Trophoblast cell (in vitro differentiated cells and primary cell): ENCODE data around the gene SPAM1.

Source experiments
- DNase-seq, 2 donors: peaks; one replicate each; pipeline ENCODE4 v3.0.0-alpha.2; 2016
- H2AFZ ChIP-seq: 2 replicates; pipeline ENCODE4 v1.6.1; 2013; ENCODE audit warnings: low read length, moderate library complexity, mild to moderate bottlenecking; ENCODE audit not compliant: insufficient read depth, poor library complexity
- H2AK5ac ChIP-seq: 2 replicates; pipeline ENCODE4 v1.6.1; 2013; ENCODE audit warnings: mild to moderate bottlenecking, low read length
- H2BK120ac ChIP-seq: 2 replicates; pipeline ENCODE4 v1.6.1; 2013; ENCODE audit warnings: low read length, mild to moderate bottlenecking, moderate library complexity; ENCODE audit not compliant: insufficient read depth, poor library complexity
- H2BK12ac ChIP-seq: 2 replicates; pipeline ENCODE4 v1.6.1; 2013; ENCODE audit warnings: mild to moderate bottlenecking, low read length, moderate library complexity
- H2BK5ac ChIP-seq: 2 replicates; pipeline ENCODE4 v1.6.1; 2013; ENCODE audit warnings: low read length, low read depth, moderate library complexity, mild to moderate bottlenecking; ENCODE audit not compliant: poor library complexity
- H3K14ac ChIP-seq: 2 replicates; pipeline ENCODE4 v1.6.1; 2013; ENCODE audit warnings: mild to moderate bottlenecking, low read length
- H3K18ac ChIP-seq: 2 replicates; pipeline ENCODE4 v1.6.1; 2013; ENCODE audit warnings: mild to moderate bottlenecking, low read length
- H3K23ac ChIP-seq: 2 replicates; pipeline ENCODE4 v1.6.1; 2013; ENCODE audit warnings: low read length
- H3K27ac ChIP-seq: 2 replicates; pipeline ENCODE4 v1.5.1; 2013; ENCODE audit warnings: low read depth, mild to moderate bottlenecking, inconsistent platforms, low read length, moderate library complexity
- H3K27me3 ChIP-seq: 2 replicates; pipeline ENCODE4 v1.6.1; 2013; ENCODE audit warnings: inconsistent platforms, mild to moderate bottlenecking, low read length, moderate library complexity; ENCODE audit not compliant: insufficient read depth
- H3K36me3 ChIP-seq, 2 experiments: 1 replicate in 1 of 2; 2 replicates in 1 of 2; pipeline ENCODE4 v1.6.1; 2013; ENCODE audit warnings: low read length in 2 of 2, mild to moderate bottlenecking in 2 of 2, moderate library complexity in 1 of 2; ENCODE audit not compliant: insufficient read depth in 2 of 2, control insufficient read depth in 1 of 2
- H3K4ac ChIP-seq: 2 replicates; pipeline ENCODE4 v1.6.1; 2013; ENCODE audit warnings: low read depth, mild to moderate bottlenecking, low read length, moderate library complexity
- H3K4me1 ChIP-seq, 2 experiments: 1 replicate in 1 of 2; 2 replicates in 1 of 2; pipeline ENCODE4 v1.6.1; 2013; ENCODE audit warnings: low read length in 2 of 2, mild to moderate bottlenecking in 2 of 2, moderate library complexity in 1 of 2; ENCODE audit not compliant: insufficient read depth in 2 of 2, control insufficient read depth in 1 of 2
- H3K4me2 ChIP-seq: 2 replicates; pipeline ENCODE4 v1.6.1; 2013; ENCODE audit warnings: inconsistent platforms, mild to moderate bottlenecking, low read length, moderate library complexity
- H3K4me3 ChIP-seq: 2 replicates; pipeline ENCODE4 v1.5.1; 2013; ENCODE audit warnings: mild to moderate bottlenecking, low read depth, low read length, inconsistent platforms
- H3K79me1 ChIP-seq: one replicate; pipeline ENCODE4 v1.6.1; 2013; ENCODE audit warnings: low read length
- H3K79me2 ChIP-seq: 2 replicates; pipeline ENCODE4 v1.6.1; 2013; ENCODE audit warnings: low read length, mild to moderate bottlenecking; ENCODE audit not compliant: control insufficient read depth, insufficient read depth, poor library complexity
- H3K9ac ChIP-seq: 2 replicates; pipeline ENCODE4 v1.6.1; 2013; ENCODE audit warnings: mild to moderate bottlenecking, low read length
- H3K9me3 ChIP-seq: 2 replicates; pipeline ENCODE4 v1.6.1; 2013; ENCODE audit warnings: low read depth, mild to moderate bottlenecking, control low read depth, inconsistent platforms, low read length; ENCODE audit not compliant: insufficient read depth
- H4K12ac ChIP-seq: 2 replicates; pipeline ENCODE4 v1.6.1; 2013; ENCODE audit warnings: low read depth, mild to moderate bottlenecking, low read length, moderate library complexity
- H4K8ac ChIP-seq: 2 replicates; pipeline ENCODE4 v1.6.1; 2013; ENCODE audit warnings: low read depth, mild to moderate bottlenecking, low read length, moderate library complexity
- H4K91ac ChIP-seq: one replicate; pipeline ENCODE4 v1.6.1; 2013; ENCODE audit warnings: low read depth, mild to moderate bottlenecking, low read length, moderate library complexity
- WGBS: extraction: QIAGEN DNeasy Blood & Tissue Kit; methylation state at CpG from one replicate; pipeline ENCODE4 v1.1.7; 2013; ENCODE audit warnings: missing lambda C conversion rate; ENCODE audit not compliant: insufficient read length, insufficient coverage; ENCODE audit errors: extremely low coverage; 5-methylcytosine and 5-hydroxymethylcytosine counted together

SPAM1 gene

GRCh38 chr7:123977081-123977480, 52.0 kb downstream of the SPAM1 start:
- Histone ChIP-seq H3K79me1 (no peaks in the 10 kb centered on the region), H3K9ac (no peak overlapping the region), H3K4me1 (no peaks in the 10 kb centered on the region), H3K9me3 (no peaks in the 10 kb centered on the region), H3K23ac (no peak overlapping the region), H4K91ac (no peak overlapping the region), H3K36me3 (no peaks in the 10 kb centered on the region), H3K4me2 (no peak overlapping the region), H2BK120ac (no peak overlapping the region), H3K27me3 (no peaks in the 10 kb centered on the region), H2BK5ac (no peak overlapping the region), H4K12ac (no peak overlapping the region), H3K79me2 (no peaks in the 10 kb centered on the region), H2AFZ (no peak overlapping the region), H3K18ac (no peak overlapping the region), H3K27ac (no peak overlapping the region), H2AK5ac (no peak overlapping the region), H4K8ac (no peak overlapping the region), H3K14ac (no peak overlapping the region), H3K4ac (no peak overlapping the region), H3K4me3 (no peak overlapping the region), H2BK12ac (no peak overlapping the region)
- no peak for DNase-seq

GRCh38 chr7:123979876-123980275, 54.8 kb downstream of the SPAM1 start:
- no peak overlapping the region for H3K4me3 ChIP-seq
- H3K18ac ChIP-seq = no peak overlapping the region
- no peak overlapping the region for H3K14ac ChIP-seq
- no peak overlapping the region for H3K9ac ChIP-seq
- no peak overlapping the region for H4K12ac ChIP-seq
- H3K79me2 ChIP-seq = no peaks in the 10 kb centered on the region
- no peaks in the 10 kb centered on the region for H3K27me3 ChIP-seq
- no peak overlapping the region for H4K8ac ChIP-seq
- H2BK12ac ChIP-seq = no peak overlapping the region
- H2AFZ ChIP-seq = no peak overlapping the region
- H2BK120ac ChIP-seq = no peak overlapping the region
- H3K4me2 ChIP-seq = no peak overlapping the region
- H3K9me3 ChIP-seq = no peaks in the 10 kb centered on the region
- no peaks in the 10 kb centered on the region for H3K36me3 ChIP-seq
- no peak overlapping the region for H4K91ac ChIP-seq
- no peak overlapping the region for H3K23ac ChIP-seq
- no peaks in the 10 kb centered on the region for H3K79me1 ChIP-seq
- no peak overlapping the region for H3K27ac ChIP-seq
- H2AK5ac ChIP-seq = no peak overlapping the region
- H3K4me1 ChIP-seq = no peaks in the 10 kb centered on the region
- H3K4ac ChIP-seq = no peak overlapping the region
- DNase-seq = peak; percentile 9 to 26
- H2BK5ac ChIP-seq = no peak overlapping the region

- H3K4me2 ChIP-seq = no peak overlapping the region
- no peak overlapping the region for H2BK5ac ChIP-seq
- no peaks in the 10 kb centered on the region for H3K36me3 ChIP-seq
- H3K9ac ChIP-seq = no peak overlapping the region
- no peaks in the 10 kb centered on the region for H3K4me1 ChIP-seq
- H2BK12ac ChIP-seq = no peak overlapping the region
- no peak overlapping the region for H3K4ac ChIP-seq
- WGBS = no CpG with 5 or more reads among the region's 2 CpGs
- no peaks in the 10 kb centered on the region for H3K79me1 ChIP-seq
- no peak overlapping the region for H4K8ac ChIP-seq
- H3K27ac ChIP-seq = no peak overlapping the region
- no peaks in the 10 kb centered on the region for H3K27me3 ChIP-seq
- H2BK120ac ChIP-seq = no peak overlapping the region
- no peak overlapping the region for H3K23ac ChIP-seq
- H4K12ac ChIP-seq = no peak overlapping the region
- H3K4me3 ChIP-seq = no peak overlapping the region
- H3K79me2 ChIP-seq = no peaks in the 10 kb centered on the region
- no peak overlapping the region for H3K18ac ChIP-seq
- no peak overlapping the region for H2AK5ac ChIP-seq
- H3K9me3 ChIP-seq = no peaks in the 10 kb centered on the region
- no peak overlapping the region for H3K14ac ChIP-seq
- no peak overlapping the region for H2AFZ ChIP-seq
- no peak overlapping the region for H4K91ac ChIP-seq
- peak; percentile 25 to 84 for DNase-seq
These were observed 62.4 kb downstream of the SPAM1 start for GRCh38 chr7:123987445-123987844.

- Histone ChIP-seq H2BK120ac (no peak overlapping the region), H3K23ac (no peak overlapping the region), H3K4ac (no peak overlapping the region), H2BK5ac (no peak overlapping the region), H4K8ac (no peak overlapping the region), H2BK12ac (no peak overlapping the region), H3K27ac (no peak overlapping the region), H3K36me3 (no peaks in the 10 kb centered on the region), H3K4me1 (no peaks in the 10 kb centered on the region), H3K9me3 (peaks cover 2% of the 10 kb centered on the region), H2AFZ (no peak overlapping the region), H4K12ac (no peak overlapping the region), H3K79me1 (no peaks in the 10 kb centered on the region), H3K18ac (no peak overlapping the region), H3K27me3 (no peaks in the 10 kb centered on the region), H3K79me2 (no peaks in the 10 kb centered on the region), H3K4me3 (no peak overlapping the region), H4K91ac (no peak overlapping the region), H2AK5ac (no peak overlapping the region), H3K4me2 (no peak overlapping the region), H3K9ac (no peak overlapping the region), H3K14ac (no peak overlapping the region)
- no CpG with 5 or more reads among the region's 2 CpGs for WGBS
- DNase-seq = no peak
These were observed 68.0 kb downstream of the SPAM1 start for GRCh38 chr7:123992913-123993518.
